Subcutaneous adipose tissue (tissue), 4 donors: Measurements from ENCODE around the gene NR0B2. TPM values are rescaled to one million over a fixed set of nuclear protein-coding genes. Genes with fewer than 3 reads are reported as not detected.

Experiments
- CTCF ChIP-seq: fragments of 450-650 bp; IDR thresholded peaks from one replicate; pipeline ENCODE4 v1.5.1; 2016; ENCODE audit warnings: low read depth, mild to moderate bottlenecking, control low read depth, antibody characterized with exemption, moderate library complexity
- total RNA-seq, 4 donors: library from RNA; depleted of rRNA; stranded (reverse); fragments of >200 nt; gene quantifications; one replicate each; pipeline ENCODE4 v1.1.0, GENCODE V29; 2016

NR0B2 gene
- total RNA-seq, 4 donors from 2014 or later = not detected

- no peak for TF ChIP-seq CTCF
These were observed 18.8 kb upstream of the NR0B2 start for GRCh38 chr1:26932531-26932930.

- no peak for TF ChIP-seq CTCF
These were observed 9.9 kb upstream of the NR0B2 start for GRCh38 chr1:26923711-26924110.

GRCh38 chr1:26922901-26923300 lies 9.1 kb upstream of the NR0B2 start:
- TF ChIP-seq CTCF = no peak

GRCh38 chr1:26922431-26922729 lies 8.6 kb upstream of the NR0B2 start:
- no peak for TF ChIP-seq CTCF

GRCh38 chr1:26921540-26922430 lies 8.0 kb upstream of the NR0B2 start, which contains the start of gene NUDC:
NUDC (plus strand) TSS chr1:26921743; CDS start chr1:26921849, 106 bp downstream.
- no peak for TF ChIP-seq CTCF

GRCh38 chr1:26921126-26921539 lies 7.4 kb upstream of the NR0B2 start:
- no peak for TF ChIP-seq CTCF

GRCh38 chr1:26915204-26915842 lies 1.5 kb upstream of the NR0B2 start:
- no peak for TF ChIP-seq CTCF
